ENCODE results near the gene KCNN3.

GRCh38 chr1:154845879-154846278 is 24.2 kb downstream of the KCNN3 start:
- TF ChIP-seq EZH2 (IDR thresholded peaks at IDR 0.05) = no peak
- no peak for TF ChIP-seq CTCF (IDR thresholded peaks at IDR 0.05)
